HepG2 (cell line): ENCODE data around the gene COMMD1. TPM values are rescaled to one million over a fixed set of nuclear protein-coding genes. Genes with fewer than 3 reads are reported as not detected.

Experiments
- CHD2 ChIP-seq: IDR thresholded peaks from 2 replicates; pipeline ENCODE4 v1.6.1; 2011; ENCODE audit warnings: low read depth, low read length, improper control_type of control experiment
- MZF1 ChIP-seq: sonication (generic); formaldehyde crosslinking; IDR thresholded peaks from 2 replicates; pipeline ENCODE4 v1.8.1; 2023; ENCODE audit warnings: mild to moderate bottlenecking, missing genetic modification reagents, borderline replicate concordance
- NFATC3 ChIP-seq: sonication (generic); formaldehyde crosslinking; IDR thresholded peaks from 2 replicates; pipeline ENCODE4 v1.5.1; 2020; ENCODE audit warnings: mild to moderate bottlenecking, missing genetic modification reagents
- NKX3-1 ChIP-seq: sonication (generic); formaldehyde crosslinking; IDR thresholded peaks from 2 replicates; pipeline ENCODE4 v1.5.0; 2020; ENCODE audit warnings: missing genetic modification reagents
- NR3C1 ChIP-seq: sonication (generic); formaldehyde crosslinking; IDR thresholded peaks from 2 replicates; pipeline ENCODE4 v1.4.0; 2020; ENCODE audit warnings: missing genetic modification reagents
- POLR2AphosphoS2 ChIP-seq: IDR thresholded peaks from 2 replicates; pipeline ENCODE4 v1.6.1; 2011; ENCODE audit warnings: low read depth, low read length, improper control_type of control experiment
- POLR2AphosphoS5 ChIP-seq: IDR thresholded peaks from 2 replicates; pipeline ENCODE4 v1.6.1; 2012; ENCODE audit warnings: low read depth, low read length
- RXRB ChIP-seq: IDR thresholded peaks from 2 replicates; pipeline ENCODE4 v1.6.1; 2016; ENCODE audit warnings: borderline replicate concordance, missing genetic modification reagents, missing compliant biosample characterization
- SIN3A ChIP-seq: IDR thresholded peaks from 2 replicates; pipeline ENCODE4 v1.6.1; 2011; ENCODE audit warnings: low read depth, mild to moderate bottlenecking, control low read depth, low read length, borderline replicate concordance
- SOX13 ChIP-seq, 3 experiments: fragments of 450-650 bp in 1 of 3; sonication (generic) in 1 of 3; formaldehyde crosslinking in 1 of 3; IDR thresholded peaks in 2 of 3; conservative IDR thresholded peaks in 1 of 3; 2 replicates each; pipeline versions ENCODE4 v1.5.0 to v1.6.1; 2016 to 2020; ENCODE audit warnings: antibody characterized with exemption in 1 of 3, mild to moderate bottlenecking in 1 of 3, missing compliant biosample characterization in 1 of 3, missing genetic modification reagents in 1 of 3, moderate library complexity in 1 of 3
- TCF12 ChIP-seq, 2 experiments: fragments of 450-650 bp in 1 of 2; sonication (generic) in 1 of 2; formaldehyde crosslinking in 1 of 2; IDR thresholded peaks; 2 replicates each; pipeline versions ENCODE4 v1.6.1 to v1.8.0; 2017 to 2022; ENCODE audit warnings: antibody characterized with exemption in 1 of 2, mild to moderate bottlenecking in 1 of 2, missing genetic modification reagents in 1 of 2, moderate library complexity in 1 of 2
- TEAD2 ChIP-seq: sonication (generic); formaldehyde crosslinking; IDR thresholded peaks from 2 replicates; pipeline ENCODE4 v1.9.0; 2021; ENCODE audit warnings: missing genetic modification reagents
- ZBTB26 ChIP-seq: IDR thresholded peaks from 2 replicates; pipeline ENCODE4 v1.6.1; 2016; ENCODE audit warnings: missing compliant biosample characterization, missing genetic modification reagents, borderline replicate concordance
- ZMAT5 ChIP-seq: sonication (generic); formaldehyde crosslinking; IDR thresholded peaks from 2 replicates; pipeline ENCODE4 v1.5.0; 2020; ENCODE audit warnings: mild to moderate bottlenecking, low read depth, missing genetic modification reagents, borderline replicate concordance
- ZNF263 ChIP-seq: sonication (generic); formaldehyde crosslinking; IDR thresholded peaks from 2 replicates; pipeline ENCODE4 v1.4.0; 2020; ENCODE audit warnings: missing genetic modification reagents
- ZNF34 ChIP-seq: sonication (generic); formaldehyde crosslinking; IDR thresholded peaks from 2 replicates; pipeline ENCODE4 v1.4.0; 2020; ENCODE audit warnings: mild to moderate bottlenecking, missing genetic modification reagents, borderline replicate concordance
- ZNF577 ChIP-seq: sonication (generic); formaldehyde crosslinking; IDR thresholded peaks from 2 replicates; pipeline ENCODE4 v1.4.0; 2020; ENCODE audit warnings: mild to moderate bottlenecking, low read depth, missing genetic modification reagents, borderline replicate concordance
- ZNF598 ChIP-seq: sonication (generic); formaldehyde crosslinking; IDR thresholded peaks from 2 replicates; pipeline ENCODE4 v1.5.1; 2020; ENCODE audit warnings: mild to moderate bottlenecking, missing genetic modification reagents, borderline replicate concordance
- ZNF839 ChIP-seq: sonication (generic); formaldehyde crosslinking; IDR thresholded peaks from 2 replicates; pipeline ENCODE4 v1.4.0; 2020; ENCODE audit warnings: missing genetic modification reagents, mild to moderate bottlenecking, borderline replicate concordance
- ZSCAN29 ChIP-seq: sonication (generic); formaldehyde crosslinking; conservative IDR thresholded peaks from 2 replicates; pipeline ENCODE4 v1.4.0; 2020; ENCODE audit warnings: mild to moderate bottlenecking, missing genetic modification reagents
- polyA plus RNA-seq, 8 experiments: library from polyadenylated mRNA; depleted of rRNA in 3 of 8; stranded (reverse) in 7 of 8; unstranded in 1 of 8; fragments of >200 nt; fragmentation: Illumina TruSeq in 4 of 8; extraction: Trizol in 4 of 8; gene quantifications; 2 replicates each; pipeline versions ENCODE4 v1.2.1 to v1.2.3, GENCODE V29; 2011 to 2016; ENCODE audit warnings: low read depth in 4 of 8, missing spikeins in 1 of 8, mixed read lengths in 1 of 8; ENCODE audit not compliant: insufficient read depth in 1 of 8
- total RNA-seq, 5 experiments: library from RNA; depleted of rRNA; stranded (reverse); fragments of >200 nt; fragmentation: Illumina TruSeq; extraction: Trizol; gene quantifications; 2 replicates each; pipeline ENCODE4 v1.2.3, GENCODE V29; 2016; ENCODE audit warnings: low read depth in 1 of 5
- TF ChIP-seq, protein P1 (sequence below): IDR thresholded peaks from 2 replicates; pipeline ENCODE4 v1.6.1; 2016; ENCODE audit warnings: mild to moderate bottlenecking, missing biosample characterization, missing genetic modification reagents
- TF ChIP-seq, protein P2 (sequence below): sonication (generic); formaldehyde crosslinking; IDR thresholded peaks from 2 replicates; pipeline ENCODE4 v1.9.0; 2022; ENCODE audit warnings: low read depth, missing genetic modification reagents
- TF ChIP-seq, protein P3 (sequence below): sonication (generic); formaldehyde crosslinking; IDR thresholded peaks from 2 replicates; pipeline ENCODE4 v1.4.0; 2020; ENCODE audit warnings: missing genetic modification reagents

COMMD1 gene
- total and polyA plus RNA-seq, 2 of the 13 experiments (the other 11 are each of a cell fraction or from before 2014, with no cell fraction given): 25.7 to 105 TPM

DNA sequence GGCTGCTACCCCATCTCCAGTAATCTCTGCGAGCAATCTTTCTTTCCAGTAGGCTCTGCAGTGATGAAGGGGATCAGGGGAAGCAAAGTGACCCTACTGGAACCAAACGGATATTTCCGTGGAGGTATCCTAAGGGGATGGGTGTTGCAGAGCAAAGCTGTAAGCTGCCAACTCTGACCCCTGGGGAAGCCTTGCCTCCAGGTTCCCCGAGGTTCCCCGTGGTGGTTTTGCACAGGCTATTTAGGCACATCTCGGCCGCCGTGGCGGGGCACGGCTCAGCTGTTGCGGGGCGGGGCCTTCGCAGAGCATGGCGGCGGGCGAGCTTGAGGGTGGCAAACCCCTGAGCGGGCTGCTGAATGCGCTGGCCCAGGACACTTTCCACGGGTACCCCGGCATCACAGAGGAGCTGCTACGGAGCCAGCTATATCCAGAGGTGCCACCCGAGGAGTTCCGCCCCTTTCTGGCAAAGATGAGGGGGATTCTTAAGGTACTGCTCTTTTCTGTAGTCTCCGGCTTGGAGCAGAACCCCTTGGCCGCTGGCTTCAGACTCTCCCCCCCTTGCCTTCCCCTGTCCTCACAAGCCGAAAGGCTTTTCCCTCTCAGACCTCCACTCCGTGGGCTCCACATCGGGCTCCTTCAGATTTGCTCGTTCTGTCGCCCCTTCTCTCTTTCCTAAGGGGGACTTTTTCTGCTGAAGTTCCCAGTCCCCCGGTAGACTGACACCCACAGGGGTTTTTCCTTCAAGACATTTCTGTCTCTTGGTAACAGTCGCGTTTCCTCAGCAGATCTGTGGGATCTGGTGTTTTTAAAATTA is at the start of gene COMMD1 (continued):
- TF ChIP-seq NKX3-1: no peak
- peak; percentile 68; the same call in 1 of the 2 replicates for TF ChIP-seq ZNF577 (CRISPR knock-in tag)
- TF ChIP-seq ZNF839 (CRISPR knock-in tag): no peak
- no peak for TF ChIP-seq POLR2AphosphoS2
- peak; percentile 78 for TF ChIP-seq RXRB (CRISPR knock-in tag)
- peak; percentile 79; the same call in 1 of the 2 replicates for TF ChIP-seq ZSCAN29 (CRISPR knock-in tag)
- TF ChIP-seq, protein P1, sequence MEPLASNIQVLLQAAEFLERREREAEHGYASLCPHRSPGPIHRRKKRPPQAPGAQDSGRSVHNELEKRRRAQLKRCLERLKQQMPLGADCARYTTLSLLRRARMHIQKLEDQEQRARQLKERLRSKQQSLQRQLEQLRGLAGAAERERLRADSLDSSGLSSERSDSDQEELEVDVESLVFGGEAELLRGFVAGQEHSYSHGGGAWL (CRISPR knock-in tag): peak; percentile 84
- no peak for TF ChIP-seq SOX13 (IDR thresholded peaks at IDR 0.05)
- TF ChIP-seq SOX13 (CRISPR knock-in tag; conservative IDR thresholded peaks at IDR 0.05 in 1 of 2, IDR thresholded peaks at IDR 0.05 in 1 of 2): peak in 1 of 2 experiments; percentile 66; a peak in 1 of 4 replicates
- TF ChIP-seq ZNF34 (CRISPR knock-in tag): no peak
- no peak for TF ChIP-seq NFATC3 (CRISPR knock-in tag)
- TF ChIP-seq SIN3A: peak; percentile 94
- TF ChIP-seq, protein P2, sequence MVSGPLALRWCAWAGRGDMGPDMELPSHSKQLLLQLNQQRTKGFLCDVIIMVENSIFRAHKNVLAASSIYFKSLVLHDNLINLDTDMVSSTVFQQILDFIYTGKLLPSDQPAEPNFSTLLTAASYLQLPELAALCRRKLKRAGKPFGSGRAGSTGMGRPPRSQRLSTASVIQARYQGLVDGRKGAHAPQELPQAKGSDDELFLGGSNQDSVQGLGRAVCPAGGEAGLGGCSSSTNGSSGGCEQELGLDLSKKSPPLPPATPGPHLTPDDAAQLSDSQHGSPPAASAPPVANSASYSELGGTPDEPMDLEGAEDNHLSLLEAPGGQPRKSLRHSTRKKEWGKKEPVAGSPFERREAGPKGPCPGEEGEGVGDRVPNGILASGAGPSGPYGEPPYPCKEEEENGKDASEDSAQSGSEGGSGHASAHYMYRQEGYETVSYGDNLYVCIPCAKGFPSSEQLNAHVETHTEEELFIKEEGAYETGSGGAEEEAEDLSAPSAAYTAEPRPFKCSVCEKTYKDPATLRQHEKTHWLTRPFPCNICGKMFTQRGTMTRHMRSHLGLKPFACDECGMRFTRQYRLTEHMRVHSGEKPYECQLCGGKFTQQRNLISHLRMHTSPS: 0 out of 2 replicates have a peak, but pooled peaks have one; percentile 50
- TF ChIP-seq ZNF598 (CRISPR knock-in tag): peak; percentile 85; the same call in 1 of the 2 replicates
- TF ChIP-seq CHD2: peak; percentile 13; the same call in 1 of the 2 replicates
- no peak for TF ChIP-seq ZNF263 (CRISPR knock-in tag)
- TF ChIP-seq NR3C1 (CRISPR knock-in tag): no peak
- TF ChIP-seq TEAD2 (CRISPR knock-in tag): no peak
- TF ChIP-seq MZF1 (CRISPR knock-in tag): no peak
- TF ChIP-seq TCF12 (IDR thresholded peaks at IDR 0.05): no peak
- peak; percentile 80; the same call in 1 of the 2 replicates for TF ChIP-seq TCF12 (CRISPR knock-in tag; IDR thresholded peaks at IDR 0.05)
- TF ChIP-seq ZMAT5: no peak; the same call in 1 of the 2 replicates
- peak; percentile 67; the same call in 1 of the 2 replicates for TF ChIP-seq ZBTB26 (CRISPR knock-in tag)
- TF ChIP-seq, protein P3, sequence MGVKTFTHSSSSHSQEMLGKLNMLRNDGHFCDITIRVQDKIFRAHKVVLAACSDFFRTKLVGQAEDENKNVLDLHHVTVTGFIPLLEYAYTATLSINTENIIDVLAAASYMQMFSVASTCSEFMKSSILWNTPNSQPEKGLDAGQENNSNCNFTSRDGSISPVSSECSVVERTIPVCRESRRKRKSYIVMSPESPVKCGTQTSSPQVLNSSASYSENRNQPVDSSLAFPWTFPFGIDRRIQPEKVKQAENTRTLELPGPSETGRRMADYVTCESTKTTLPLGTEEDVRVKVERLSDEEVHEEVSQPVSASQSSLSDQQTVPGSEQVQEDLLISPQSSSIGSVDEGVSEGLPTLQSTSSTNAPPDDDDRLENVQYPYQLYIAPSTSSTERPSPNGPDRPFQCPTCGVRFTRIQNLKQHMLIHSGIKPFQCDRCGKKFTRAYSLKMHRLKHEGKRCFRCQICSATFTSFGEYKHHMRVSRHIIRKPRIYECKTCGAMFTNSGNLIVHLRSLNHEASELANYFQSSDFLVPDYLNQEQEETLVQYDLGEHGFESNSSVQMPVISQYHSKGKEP (CRISPR knock-in tag): 0 out of 2 replicates have a peak, but pooled peaks have one; percentile 71
- TF ChIP-seq POLR2AphosphoS5: peak; percentile 91
